Liver (tissue), 9 donors: Measurements from ENCODE around the gene CYBA. TPM values are rescaled to one million over a fixed set of nuclear protein-coding genes. Genes with fewer than 3 reads are reported as not detected.

ENCODE experiments used
- DNase-seq: peaks from one replicate; pipeline ENCODE4 v3.0.0-alpha.2; 2017; ENCODE audit warnings: low spot score
- H3K27ac ChIP-seq, 2 donors: one replicate each; pipeline ENCODE4 v1.7.0; 2013; ENCODE audit warnings: inconsistent platforms in 2 of 2, low read length in 2 of 2, control low read depth in 1 of 2, low read depth in 1 of 2, mild to moderate bottlenecking in 1 of 2
- H3K27me3 ChIP-seq, 4 donors: one replicate each; pipeline versions ENCODE4 v1.6.1 to v1.7.0; 2013; ENCODE audit warnings: low read length in 3 of 4, inconsistent platforms in 1 of 4, mild to moderate bottlenecking in 1 of 4, moderate library complexity in 1 of 4; ENCODE audit not compliant: control insufficient read depth in 4 of 4, insufficient read depth in 4 of 4
- H3K36me3 ChIP-seq, 4 donors: one replicate each; pipeline versions ENCODE4 v1.6.1 to v1.7.0; 2013; ENCODE audit warnings: low read length in 3 of 4, mild to moderate bottlenecking in 3 of 4, low read depth in 1 of 4, moderate library complexity in 1 of 4; ENCODE audit not compliant: control insufficient read depth in 4 of 4, insufficient read depth in 3 of 4
- H3K4me1 ChIP-seq, 4 donors: one replicate each; pipeline versions ENCODE4 v1.6.1 to v1.7.0; 2013; ENCODE audit warnings: low read length in 3 of 4, mild to moderate bottlenecking in 3 of 4, moderate library complexity in 1 of 4; ENCODE audit not compliant: control insufficient read depth in 4 of 4, insufficient read depth in 4 of 4
- H3K4me3 ChIP-seq, 3 donors: one replicate each; pipeline versions ENCODE4 v1.6.1 to v1.7.0; 2013; ENCODE audit warnings: low read length in 3 of 3, control low read depth in 1 of 3, low read depth in 1 of 3, mild to moderate bottlenecking in 1 of 3
- H3K9ac ChIP-seq, 2 donors: one replicate each; pipeline ENCODE4 v1.7.0; 2013; ENCODE audit warnings: low read length in 2 of 2, mild to moderate bottlenecking in 2 of 2, moderate library complexity in 2 of 2, control low read depth in 1 of 2, low read depth in 1 of 2
- H3K9me3 ChIP-seq, 4 donors: one replicate each; pipeline versions ENCODE4 v1.6.1 to v1.7.0; 2013; ENCODE audit warnings: low read length in 3 of 4; ENCODE audit not compliant: control insufficient read depth in 4 of 4
- ATF3 ChIP-seq: IDR thresholded peaks from 2 replicates; pipeline ENCODE4 v1.6.1; 2016; ENCODE audit warnings: antibody characterized with exemption
- CTCF ChIP-seq: fragments of 150-350 bp; IDR thresholded peaks from 2 replicates; pipeline ENCODE4 v1.5.1; 2017; ENCODE audit warnings: improper control_type of control experiment, low read depth, low read length; ENCODE audit not compliant: missing input control
- EGR1 ChIP-seq, 2 donors: IDR thresholded peaks; 2 replicates each; pipeline ENCODE4 v1.6.1; 2016 to 2018; ENCODE audit warnings: antibody characterized with exemption in 2 of 2, low read depth in 2 of 2
- FOXA1 ChIP-seq: IDR thresholded peaks from 2 replicates; pipeline ENCODE4 v1.6.1; 2016; ENCODE audit warnings: antibody characterized with exemption
- FOXA2 ChIP-seq: IDR thresholded peaks from 2 replicates; pipeline ENCODE4 v1.6.1; 2016; ENCODE audit warnings: antibody characterized with exemption
- GABPA ChIP-seq, 2 donors: IDR thresholded peaks in 1 of 2; conservative IDR thresholded peaks in 1 of 2; 2 replicates each; pipeline ENCODE4 v1.6.1; 2016; ENCODE audit warnings: antibody characterized with exemption in 2 of 2, mild to moderate bottlenecking in 1 of 2, moderate library complexity in 1 of 2
- HNF4A ChIP-seq, 2 donors: conservative IDR thresholded peaks; 2 replicates each; pipeline ENCODE4 v1.6.1; 2016; ENCODE audit warnings: antibody characterized with exemption in 2 of 2, mild to moderate bottlenecking in 2 of 2
- HNF4G ChIP-seq: IDR thresholded peaks from 2 replicates; pipeline ENCODE4 v1.6.1; 2016; ENCODE audit warnings: antibody characterized with exemption
- JUND ChIP-seq, 2 donors: IDR thresholded peaks; 2 replicates each; pipeline ENCODE4 v1.6.1; 2016; ENCODE audit warnings: antibody characterized with exemption in 2 of 2
- MAX ChIP-seq: IDR thresholded peaks from 2 replicates; pipeline ENCODE4 v1.6.1; 2016; ENCODE audit warnings: antibody characterized with exemption
- NR2F2 ChIP-seq: IDR thresholded peaks from 2 replicates; pipeline ENCODE4 v1.6.1; 2016; ENCODE audit warnings: antibody characterized with exemption
- RAD21 ChIP-seq, 2 donors: IDR thresholded peaks; 2 replicates each; pipeline ENCODE4 v1.6.1; 2016; ENCODE audit warnings: antibody characterized with exemption in 2 of 2, mild to moderate bottlenecking in 2 of 2
- REST ChIP-seq: IDR thresholded peaks from 2 replicates; pipeline ENCODE4 v1.6.1; 2016; ENCODE audit warnings: antibody characterized with exemption, mild to moderate bottlenecking
- RXRA ChIP-seq, 2 donors: IDR thresholded peaks; 2 replicates each; pipeline ENCODE4 v1.6.1; 2017 to 2018; ENCODE audit warnings: antibody characterized with exemption in 2 of 2, mild to moderate bottlenecking in 1 of 2
- SP1 ChIP-seq: IDR thresholded peaks from 2 replicates; pipeline ENCODE4 v1.6.1; 2018; ENCODE audit warnings: antibody characterized with exemption, mild to moderate bottlenecking
- TAF1 ChIP-seq: conservative IDR thresholded peaks from 2 replicates; pipeline ENCODE4 v1.6.1; 2016; ENCODE audit warnings: antibody characterized with exemption, mild to moderate bottlenecking
- YY1 ChIP-seq: IDR thresholded peaks from 2 replicates; pipeline ENCODE4 v1.6.1; 2016; ENCODE audit warnings: antibody characterized with exemption, mild to moderate bottlenecking
- ZBTB33 ChIP-seq: IDR thresholded peaks from 2 replicates; pipeline ENCODE4 v1.6.1; 2016; ENCODE audit warnings: antibody characterized with exemption
- WGBS: extraction: QIAGEN DNeasy Blood & Tissue Kit; methylation state at CpG from one replicate; pipeline ENCODE4 v1.1.7; 2013; 5-methylcytosine and 5-hydroxymethylcytosine counted together
- polyA plus RNA-seq, 2 donors: library from polyadenylated mRNA; stranded (reverse) in 1 of 2; unstranded in 1 of 2; fragments of 200-250 nt in 1 of 2; fragments of >200 nt in 1 of 2; fragmentation: Nextera tagmentation in 1 of 2; extraction: Ambion mirVana in 1 of 2; gene quantifications; one replicate each; pipeline versions ENCODE4 v1.2.1 to v1.2.3, GENCODE V29; 2013 to 2015
- total RNA-seq, 2 donors: library from RNA; depleted of rRNA; stranded (reverse); fragments of >200 nt; gene quantifications; one replicate each; pipeline ENCODE4 v1.2.3, GENCODE V29; 2014
- donor health status: healthy.
- donor health status: healthy.
- donor health status: healthy.
- donor health status: healthy.
- donor health status: healthy.

Gene CYBA
- total and polyA plus RNA-seq, 4 donors = 39.0 to 217 (median 52.6) TPM

- no peak overlapping the region for H3K4me3 ChIP-seq
- peak; percentile 71 for TF ChIP-seq HNF4G
- peak; percentile 89 to 90 for TF ChIP-seq HNF4A (conservative IDR thresholded peaks at IDR 0.05)
- peak; percentile 93 to 98 for TF ChIP-seq RXRA (IDR thresholded peaks at IDR 0.05)
- TF ChIP-seq FOXA1 = peak; percentile 50
- TF ChIP-seq NR2F2 = peak; percentile 97
- peak; percentile 37 to 52 for TF ChIP-seq RAD21 (IDR thresholded peaks at IDR 0.05)
- TF ChIP-seq TAF1 = no peak
- peak; percentile 31 to 38 for TF ChIP-seq JUND (IDR thresholded peaks at IDR 0.05)
- peak in 1 of 2 donors; percentile 38 for TF ChIP-seq GABPA (IDR thresholded peaks at IDR 0.05 in 1 of 2, conservative IDR thresholded peaks at IDR 0.05 in 1 of 2)
- TF ChIP-seq EGR1 (IDR thresholded peaks at IDR 0.05; ENCODE audit: low read depth in 2 of 2) = peak in 1 of 2 donors; percentile 69
- TF ChIP-seq SP1 = peak; percentile 97
- no peak for TF ChIP-seq REST
- peak; percentile 96 for TF ChIP-seq MAX
- no peak for TF ChIP-seq CTCF
- TF ChIP-seq YY1 = peak; percentile 53
- peak; percentile 11 for TF ChIP-seq FOXA2
- peaks cover 6 to 14% (median 10%) of the 10 kb centered on the region in 4 donors for H3K36me3 ChIP-seq
- H3K9me3 ChIP-seq = no peaks in the 10 kb centered on the region
- no peak for DNase-seq
- H3K27ac ChIP-seq = peak overlapping the region; percentile 71
- 48% methylated on average over 20 of the region's 20 CpGs for WGBS
- peaks cover 18 to 47% (median 38%) of the 10 kb centered on the region in 4 donors for H3K4me1 ChIP-seq
- no peaks in the 10 kb centered on the region for H3K27me3 ChIP-seq
- H3K9ac ChIP-seq = no peak overlapping the region
Observed at GRCh38 chr16:88618182-88618955, 32.5 kb downstream of the CYBA start.

- WGBS = 90% methylated on average over 20 of the region's 20 CpGs
- peak overlapping the region; percentile 71 for H3K27ac ChIP-seq
- peaks cover 2 to 11% (median 3%) of the 10 kb centered on the region in 4 donors for H3K36me3 ChIP-seq
- H3K4me1 ChIP-seq = peaks cover 18 to 47% (median 38%) of the 10 kb centered on the region in 4 donors
- H3K27me3 ChIP-seq = no peaks in the 10 kb centered on the region
- no peak for DNase-seq
- H3K4me3 ChIP-seq = no peak overlapping the region
- H3K9me3 ChIP-seq = no peaks in the 10 kb centered on the region
- H3K9ac ChIP-seq = no peak overlapping the region
- TF ChIP-seq JUND (IDR thresholded peaks at IDR 0.05) (no peak), RXRA (IDR thresholded peaks at IDR 0.05) (no peak), TAF1 (no peak), ATF3 (no peak), HNF4G (no peak), CTCF (no peak), ZBTB33 (no peak), NR2F2 (no peak), MAX (no peak), HNF4A (conservative IDR thresholded peaks at IDR 0.05) (no peak), YY1 (no peak), GABPA (IDR thresholded peaks at IDR 0.05 in 1 of 2, conservative IDR thresholded peaks at IDR 0.05 in 1 of 2) (no peak), RAD21 (IDR thresholded peaks at IDR 0.05) (no peak), FOXA2 (no peak), SP1 (no peak)
Observed at GRCh38 chr16:88617268-88618031, 33.4 kb downstream of the CYBA start.
